Esophagus muscularis mucosa (tissue), 4 donors: ENCODE measurements around the gene BDNF. TPM values are rescaled to one million over a fixed set of nuclear protein-coding genes. Genes with fewer than 3 reads are reported as not detected.

ENCODE experiments used
- DNase-seq: peaks from one replicate; pipeline ENCODE4 v3.0.0-alpha.2; 2017; ENCODE audit errors: extremely low spot score
- H3K27ac ChIP-seq, 4 donors: fragments of 200-600 bp; sonication (generic); replicated peaks in 1 of 4; 1 replicate in 3 of 4; 2 replicates in 1 of 4; pipeline ENCODE4 v1.5.1; 2016 to 2019; ENCODE audit warnings: mild to moderate bottlenecking in 1 of 4
- H3K27me3 ChIP-seq, 4 donors: fragments of 200-600 bp; sonication (generic); one replicate each; pipeline versions ENCODE4 v1.5.1 to v1.6.0; 2016 to 2019
- H3K36me3 ChIP-seq, 4 donors: fragments of 200-600 bp; sonication (generic); one replicate each; pipeline ENCODE4 v1.5.1; 2016 to 2019
- H3K4me1 ChIP-seq, 4 donors: fragments of 200-600 bp; sonication (generic); one replicate each; pipeline ENCODE4 v1.5.1; 2016 to 2019
- H3K4me3 ChIP-seq, 4 donors: fragments of 200-600 bp; sonication (generic); 1 replicate in 2 of 4; 2 replicates in 2 of 4; pipeline ENCODE4 v1.5.1; 2016 to 2019; ENCODE audit warnings: mild to moderate bottlenecking in 4 of 4, moderate library complexity in 1 of 4
- H3K9me3 ChIP-seq, 4 donors: fragments of 200-600 bp; sonication (generic); 1 replicate in 3 of 4; 2 replicates in 1 of 4; pipeline ENCODE4 v1.5.1; 2016 to 2019
- CTCF ChIP-seq, 3 experiments: fragments of 200-600 bp in 2 of 3; fragments of 450-650 bp in 1 of 3; sonication (generic) in 2 of 3; IDR thresholded peaks; one replicate each; pipeline ENCODE4 v1.5.1; 2017 to 2019; ENCODE audit warnings: antibody characterized with exemption in 3 of 3, mild to moderate bottlenecking in 2 of 3, moderate library complexity in 1 of 3
- EP300 ChIP-seq: sonication (generic); formaldehyde crosslinking; IDR thresholded peaks from one replicate; pipeline ENCODE4 v1.6.1; 2017; ENCODE audit warnings: antibody characterized with exemption
- POLR2A ChIP-seq: fragments of 450-650 bp; IDR thresholded peaks from one replicate; pipeline ENCODE4 v1.6.1; 2017; ENCODE audit warnings: antibody characterized with exemption, moderate library complexity, mild to moderate bottlenecking, low read depth
- POLR2AphosphoS5 ChIP-seq, 2 donors: sonication (generic); formaldehyde crosslinking; IDR thresholded peaks; one replicate each; pipeline ENCODE4 v1.6.1; 2017; ENCODE audit warnings: antibody characterized with exemption in 2 of 2
- WGBS: methylation state at CpG from one replicate; pipeline ENCODE4 v1.1.5; 2018; 5-methylcytosine and 5-hydroxymethylcytosine counted together
- intact Hi-C: fragments of 100-400 bp; cut with DNase I; formaldehyde crosslinking; loops from one replicate; pipeline ENCODE4 v1.15.1; 2023
- total RNA-seq, 4 donors: library from RNA; depleted of rRNA; stranded (reverse); fragments of >200 nt; gene quantifications; one replicate each; pipeline versions ENCODE4 v1.1.0 to v1.2.1, GENCODE V29; 2016

BDNF gene
- total RNA-seq, 4 donors from 2014 or later: 0.17 to 0.23 (median 0.19) TPM; not detected in 1

- Histone ChIP-seq H3K4me3 (no peak overlapping the region), H3K36me3 (no peaks in the 10 kb centered on the region), H3K9me3 (no peaks in the 10 kb centered on the region), H3K4me1 (peaks cover 0 to 8% (median 3%) of the 10 kb centered on the region in 4 donors), H3K27me3 (no peaks in the 10 kb centered on the region), H3K27ac (no peak overlapping the region)
- 63% methylated on average over 9 of the region's 9 CpGs for WGBS
- intact Hi-C loops: no loop called here
- DNase-seq: no peak
- TF ChIP-seq CTCF (IDR thresholded peaks at IDR 0.05): no peak
Observed at GRCh38 chr11:27612932-27613880, 87.0 kb downstream of the BDNF start.

DNA sequence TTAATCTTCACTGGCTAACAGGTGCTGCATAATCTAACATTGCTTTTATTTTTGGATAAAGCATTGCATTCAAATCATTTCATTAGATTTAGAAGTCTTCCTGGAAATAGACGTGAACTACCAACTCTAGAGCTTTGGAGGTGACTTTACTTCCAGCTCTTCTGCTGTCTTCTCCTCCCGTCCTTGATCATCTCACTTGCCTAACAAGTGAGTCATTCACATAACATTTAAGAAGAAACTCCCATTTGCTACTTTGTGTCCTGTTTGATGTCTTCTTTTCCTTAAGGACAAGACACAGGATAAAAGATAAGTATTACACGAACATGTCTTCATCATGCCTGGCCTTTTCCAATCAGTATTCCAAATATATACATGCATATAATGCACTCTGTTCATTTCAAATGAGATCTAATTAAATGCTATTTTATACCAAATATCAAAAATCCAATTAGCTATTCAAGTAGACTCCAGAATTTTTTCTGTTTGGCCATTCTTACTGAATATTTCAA, 88.3 kb downstream of the BDNF start:
- no peak for TF ChIP-seq POLR2A
- no peak for TF ChIP-seq EP300
- no peak for TF ChIP-seq POLR2AphosphoS5 (IDR thresholded peaks at IDR 0.05)
- TF ChIP-seq CTCF (IDR thresholded peaks at IDR 0.05): no peak
- DNase-seq: no peak
- H3K27me3 ChIP-seq: no peaks in the 10 kb centered on the region
- no peak overlapping the region for H3K27ac ChIP-seq
- no peaks in the 10 kb centered on the region for H3K9me3 ChIP-seq
- no peak overlapping the region for H3K4me3 ChIP-seq
- intact Hi-C loops: no loop called here
- peaks cover 0 to 8% (median 3%) of the 10 kb centered on the region in 4 donors for H3K4me1 ChIP-seq
- WGBS: 89% methylated on average over 3 of the region's 3 CpGs
- H3K36me3 ChIP-seq: no peaks in the 10 kb centered on the region

GRCh38 chr11:27611390-27611789, 88.9 kb downstream of the BDNF start:
- H3K27ac ChIP-seq: no peak overlapping the region
- WGBS: 89% methylated on average over 1 of the region's 1 CpG
- no peak overlapping the region for H3K4me3 ChIP-seq
- H3K4me1 ChIP-seq: peaks cover 0 to 8% (median 3%) of the 10 kb centered on the region in 4 donors
- no peaks in the 10 kb centered on the region for H3K27me3 ChIP-seq
- no peaks in the 10 kb centered on the region for H3K9me3 ChIP-seq
- no peak for DNase-seq
- no peak for TF ChIP-seq EP300
- TF ChIP-seq CTCF (IDR thresholded peaks at IDR 0.05): no peak
- no peak for TF ChIP-seq POLR2AphosphoS5 (IDR thresholded peaks at IDR 0.05)
- TF ChIP-seq POLR2A: no peak
- no peaks in the 10 kb centered on the region for H3K36me3 ChIP-seq
- intact Hi-C loops: no loop called here

DNA sequence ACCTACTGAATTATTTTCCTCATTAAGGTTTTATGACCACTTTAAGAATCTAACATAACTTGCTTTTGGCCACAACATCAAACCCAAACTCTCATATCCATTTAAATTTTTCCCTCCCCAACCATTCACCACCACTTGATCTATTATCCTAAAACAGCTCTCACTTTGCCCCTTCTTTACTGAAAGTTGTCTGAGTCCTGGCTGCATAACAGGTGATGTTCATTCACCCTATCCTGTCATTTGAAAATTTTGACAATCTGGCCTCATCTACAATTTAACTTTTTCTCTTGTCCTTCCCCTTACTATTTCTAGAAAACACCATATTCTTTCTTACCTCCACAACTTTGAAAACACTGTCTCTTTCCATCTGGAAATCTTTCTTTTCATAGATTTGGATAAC, 89.3 kb downstream of the BDNF start:
- DNase-seq: no peak
- peaks cover 0 to 8% (median 3%) of the 10 kb centered on the region in 4 donors for H3K4me1 ChIP-seq
- intact Hi-C loops: no loop called here
- no peak for TF ChIP-seq EP300
- no peak for TF ChIP-seq POLR2AphosphoS5 (IDR thresholded peaks at IDR 0.05)
- TF ChIP-seq CTCF (IDR thresholded peaks at IDR 0.05): no peak
- TF ChIP-seq POLR2A: no peak
- H3K4me3 ChIP-seq: no peak overlapping the region
- H3K27ac ChIP-seq: no peak overlapping the region
- no peaks in the 10 kb centered on the region for H3K27me3 ChIP-seq
- H3K36me3 ChIP-seq: no peaks in the 10 kb centered on the region
- H3K9me3 ChIP-seq: no peaks in the 10 kb centered on the region
